NCI-H345 treated with DMSO at 0.1 percent for 48 hours (cell line): ENCODE results near the gene CCDC91.

Experiments
- DNase-seq: peaks from one replicate; lab custom pipeline; 2025; ENCODE audit not compliant: unreplicated experiment; lab: John Stamatoyannopoulos, UW

The CCDC91 gene

GRCh38 chr12:28574746-28575592, 384.7 kb downstream of the CCDC91 start:
- DNase-seq, result no peak

- DNase-seq, result no peak
These were observed 385.4 kb downstream of the CCDC91 start for GRCh38 chr12:28575593-28576205.

GRCh38 chr12:28578361-28578760, 388.1 kb downstream of the CCDC91 start:
- DNase-seq, result no peak

- DNase-seq, result no peak
These were observed 388.6 kb downstream of the CCDC91 start for GRCh38 chr12:28578833-28579252.

- no peak for DNase-seq
These were observed 392.6 kb downstream of the CCDC91 start for GRCh38 chr12:28582672-28583376.

GRCh38 chr12:28583701-28584261, 393.5 kb downstream of the CCDC91 start:
- DNase-seq, result no peak

- DNase-seq, result no peak
These were observed 394.9 kb downstream of the CCDC91 start for GRCh38 chr12:28585146-28585545.

GRCh38 chr12:28586481-28586880, 396.2 kb downstream of the CCDC91 start:
- DNase-seq, result no peak

- no peak for DNase-seq
These were observed 401.6 kb downstream of the CCDC91 start for GRCh38 chr12:28591831-28592230.
